Measurements from ENCODE around the gene SERPINB7.

SERPINB7 gene

GRCh38 chr18:63795606-63796005 is 20.4 kb downstream of the SERPINB7 start:
- H3K18ac ChIP-seq (ENCODE audit: low read length) = no peak overlapping the region
- no peak overlapping the region for H3K14ac ChIP-seq (ENCODE audit: low read length)
- H3K9me3 ChIP-seq (replicated peaks in 1 of 2; ENCODE audit: control insufficient read depth in 2 of 2, insufficient read depth in 1 of 2, low read depth in 1 of 2, low read length in 2 of 2) = no peaks in the 10 kb centered on the region
- no peaks in the 10 kb centered on the region for H3K27me3 ChIP-seq (ENCODE audit: control insufficient read depth in 3 of 3, insufficient read depth in 3 of 3, low read depth in 1 of 3, low read length in 3 of 3)
- H3K4me2 ChIP-seq (ENCODE audit: insufficient read depth, low read length, poor library complexity, severe bottlenecking) = no peak overlapping the region
- H3K4me1 ChIP-seq (ENCODE audit: control insufficient read depth in 2 of 2, insufficient read depth in 1 of 2, low read depth in 1 of 2, low read length in 2 of 2) = peaks cover 0 to 3% of the 10 kb centered on the region in 2 donors
- no peaks in the 10 kb centered on the region for H3K36me3 ChIP-seq (replicated peaks in 1 of 2; ENCODE audit: control insufficient read depth in 2 of 2, insufficient read depth in 2 of 2, low read length in 2 of 2)
- H3K9ac ChIP-seq (ENCODE audit: low read depth, low read length, poor library complexity) = no peak overlapping the region
- H3K79me1 ChIP-seq (ENCODE audit: low read depth, low read length) = no peaks in the 10 kb centered on the region
- H3K27ac ChIP-seq (replicated peaks; ENCODE audit: low read length) = no peak overlapping the region
- no CpG with 5 or more reads among the region's 4 CpGs for WGBS, 2 donors (ENCODE audit: extremely low coverage in 2 of 2, insufficient read length in 2 of 2, insufficient replicate concordance in 1 of 2)
- H4K8ac ChIP-seq (ENCODE audit: low read depth, low read length) = no peak overlapping the region
- no peak overlapping the region for H3K4me3 ChIP-seq (ENCODE audit: low read length in 2 of 2)
- H2BK120ac ChIP-seq (ENCODE audit: low read depth, low read length) = no peak overlapping the region
- H4K91ac ChIP-seq (ENCODE audit: low read depth, low read length, poor library complexity) = no peak overlapping the region
- H3K4ac ChIP-seq (ENCODE audit: low read length) = no peak overlapping the region
- DNase-seq (ENCODE audit: low spot score) = no peak
- no peak overlapping the region for H3K23ac ChIP-seq (ENCODE audit: low read depth, low read length, poor library complexity)
- H2BK12ac ChIP-seq (ENCODE audit: low read length) = no peak overlapping the region
- no peak overlapping the region for H2AK5ac ChIP-seq (ENCODE audit: low read depth, low read length)
- no peak overlapping the region for H2AFZ ChIP-seq (ENCODE audit: low read length)
- H2BK5ac ChIP-seq (ENCODE audit: low read length) = no peak overlapping the region
- no peak overlapping the region for H2BK15ac ChIP-seq (ENCODE audit: low read length)

GRCh38 chr18:63799189-63799588 is 24.0 kb downstream of the SERPINB7 start:
- Histone ChIP-seq H2BK5ac (ENCODE audit: low read length) (no peak overlapping the region), H2BK15ac (ENCODE audit: low read length) (no peak overlapping the region), H4K91ac (ENCODE audit: low read depth, low read length, poor library complexity) (no peak overlapping the region), H3K27ac (replicated peaks; ENCODE audit: low read length) (no peak overlapping the region), H3K4me1 (ENCODE audit: control insufficient read depth in 2 of 2, insufficient read depth in 1 of 2, low read depth in 1 of 2, low read length in 2 of 2) (peaks cover 0 to 3% of the 10 kb centered on the region in 2 donors), H3K36me3 (replicated peaks in 1 of 2; ENCODE audit: control insufficient read depth in 2 of 2, insufficient read depth in 2 of 2, low read length in 2 of 2) (no peaks in the 10 kb centered on the region), H4K8ac (ENCODE audit: low read depth, low read length) (no peak overlapping the region), H3K4ac (ENCODE audit: low read length) (no peak overlapping the region), H3K9me3 (replicated peaks in 1 of 2; ENCODE audit: control insufficient read depth in 2 of 2, insufficient read depth in 1 of 2, low read depth in 1 of 2, low read length in 2 of 2) (no peaks in the 10 kb centered on the region), H3K14ac (ENCODE audit: low read length) (no peak overlapping the region), H2AFZ (ENCODE audit: low read length) (no peak overlapping the region), H3K79me1 (ENCODE audit: low read depth, low read length) (no peaks in the 10 kb centered on the region), H3K4me3 (ENCODE audit: low read length in 2 of 2) (no peak overlapping the region), H2AK5ac (ENCODE audit: low read depth, low read length) (no peak overlapping the region), H2BK120ac (ENCODE audit: low read depth, low read length) (no peak overlapping the region), H3K18ac (ENCODE audit: low read length) (no peak overlapping the region), H3K27me3 (ENCODE audit: control insufficient read depth in 3 of 3, insufficient read depth in 3 of 3, low read depth in 1 of 3, low read length in 3 of 3) (no peaks in the 10 kb centered on the region), H2BK12ac (ENCODE audit: low read length) (no peak overlapping the region), H3K4me2 (ENCODE audit: insufficient read depth, low read length, poor library complexity, severe bottlenecking) (no peak overlapping the region), H3K23ac (ENCODE audit: low read depth, low read length, poor library complexity) (no peak overlapping the region), H3K9ac (ENCODE audit: low read depth, low read length, poor library complexity) (no peak overlapping the region)
- no peak for DNase-seq (ENCODE audit: low spot score)

- no peak overlapping the region for H2BK120ac ChIP-seq (ENCODE audit: low read depth, low read length)
- H2BK15ac ChIP-seq (ENCODE audit: low read length) = no peak overlapping the region
- no peak overlapping the region for H4K91ac ChIP-seq (ENCODE audit: low read depth, low read length, poor library complexity)
- H2BK12ac ChIP-seq (ENCODE audit: low read length) = no peak overlapping the region
- no peaks in the 10 kb centered on the region for H3K36me3 ChIP-seq (replicated peaks in 1 of 2; ENCODE audit: control insufficient read depth in 2 of 2, insufficient read depth in 2 of 2, low read length in 2 of 2)
- no peaks in the 10 kb centered on the region for H3K79me1 ChIP-seq (ENCODE audit: low read depth, low read length)
- H3K23ac ChIP-seq (ENCODE audit: low read depth, low read length, poor library complexity) = no peak overlapping the region
- no peak overlapping the region for H3K14ac ChIP-seq (ENCODE audit: low read length)
- peaks cover 0 to 3% of the 10 kb centered on the region in 2 donors for H3K4me1 ChIP-seq (ENCODE audit: control insufficient read depth in 2 of 2, insufficient read depth in 1 of 2, low read depth in 1 of 2, low read length in 2 of 2)
- WGBS, 2 donors (ENCODE audit: extremely low coverage in 2 of 2, insufficient read length in 2 of 2, insufficient replicate concordance in 1 of 2) = no CpG with 5 or more reads among the region's 4 CpGs
- DNase-seq (ENCODE audit: low spot score) = no peak
- no peak overlapping the region for H2AFZ ChIP-seq (ENCODE audit: low read length)
- H4K8ac ChIP-seq (ENCODE audit: low read depth, low read length) = no peak overlapping the region
- H3K18ac ChIP-seq (ENCODE audit: low read length) = no peak overlapping the region
- no peak overlapping the region for H3K4ac ChIP-seq (ENCODE audit: low read length)
- no peak overlapping the region for H2AK5ac ChIP-seq (ENCODE audit: low read depth, low read length)
- H3K4me3 ChIP-seq (ENCODE audit: low read length in 2 of 2) = no peak overlapping the region
- no peak overlapping the region for H3K9ac ChIP-seq (ENCODE audit: low read depth, low read length, poor library complexity)
- H3K27me3 ChIP-seq (ENCODE audit: control insufficient read depth in 3 of 3, insufficient read depth in 3 of 3, low read depth in 1 of 3, low read length in 3 of 3) = no peaks in the 10 kb centered on the region
- H3K9me3 ChIP-seq (replicated peaks in 1 of 2; ENCODE audit: control insufficient read depth in 2 of 2, insufficient read depth in 1 of 2, low read depth in 1 of 2, low read length in 2 of 2) = no peaks in the 10 kb centered on the region
- H3K27ac ChIP-seq (replicated peaks; ENCODE audit: low read length) = no peak overlapping the region
- no peak overlapping the region for H3K4me2 ChIP-seq (ENCODE audit: insufficient read depth, low read length, poor library complexity, severe bottlenecking)
- no peak overlapping the region for H2BK5ac ChIP-seq (ENCODE audit: low read length)
Observed at GRCh38 chr18:63801343-63801742, 26.1 kb downstream of the SERPINB7 start.

DNA sequence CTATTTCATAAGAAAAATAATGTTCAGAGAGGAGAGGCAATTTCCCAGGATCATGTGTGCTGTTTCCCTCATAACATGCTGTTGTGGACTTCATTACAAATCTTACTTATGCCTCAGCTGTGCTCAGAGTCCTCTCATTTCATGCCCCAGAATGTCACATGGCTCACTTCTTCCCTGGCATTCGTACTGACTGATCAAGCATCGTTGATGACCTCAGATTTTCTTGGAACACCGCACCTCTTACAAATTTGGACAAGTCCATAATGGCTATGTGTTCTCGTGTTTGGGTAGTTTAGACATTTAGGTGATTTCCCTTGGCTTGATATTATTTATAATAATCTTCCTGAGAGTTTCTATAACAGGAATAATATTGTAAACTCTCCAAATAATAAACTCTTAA is 32.9 kb downstream of the SERPINB7 start:
- Histone ChIP-seq H3K18ac (ENCODE audit: low read length) (no peak overlapping the region), H3K27ac (replicated peaks; ENCODE audit: low read length) (no peak overlapping the region), H4K8ac (ENCODE audit: low read depth, low read length) (no peak overlapping the region), H3K4me2 (ENCODE audit: insufficient read depth, low read length, poor library complexity, severe bottlenecking) (no peak overlapping the region), H3K4ac (ENCODE audit: low read length) (no peak overlapping the region), H2AFZ (ENCODE audit: low read length) (no peak overlapping the region), H3K27me3 (ENCODE audit: control insufficient read depth in 3 of 3, insufficient read depth in 3 of 3, low read depth in 1 of 3, low read length in 3 of 3) (no peaks in the 10 kb centered on the region), H2BK15ac (ENCODE audit: low read length) (no peak overlapping the region), H3K9me3 (replicated peaks in 1 of 2; ENCODE audit: control insufficient read depth in 2 of 2, insufficient read depth in 1 of 2, low read depth in 1 of 2, low read length in 2 of 2) (no peaks in the 10 kb centered on the region), H2BK12ac (ENCODE audit: low read length) (no peak overlapping the region), H2BK120ac (ENCODE audit: low read depth, low read length) (no peak overlapping the region), H3K4me1 (ENCODE audit: control insufficient read depth in 2 of 2, insufficient read depth in 1 of 2, low read depth in 1 of 2, low read length in 2 of 2) (no peaks in the 10 kb centered on the region), H3K14ac (ENCODE audit: low read length) (no peak overlapping the region), H3K36me3 (replicated peaks in 1 of 2; ENCODE audit: control insufficient read depth in 2 of 2, insufficient read depth in 2 of 2, low read length in 2 of 2) (no peaks in the 10 kb centered on the region), H3K9ac (ENCODE audit: low read depth, low read length, poor library complexity) (no peak overlapping the region), H3K23ac (ENCODE audit: low read depth, low read length, poor library complexity) (no peak overlapping the region), H4K91ac (ENCODE audit: low read depth, low read length, poor library complexity) (no peak overlapping the region), H2BK5ac (ENCODE audit: low read length) (no peak overlapping the region), H3K79me1 (ENCODE audit: low read depth, low read length) (no peaks in the 10 kb centered on the region), H3K4me3 (ENCODE audit: low read length in 2 of 2) (no peak overlapping the region), H2AK5ac (ENCODE audit: low read depth, low read length) (no peak overlapping the region)
- DNase-seq (ENCODE audit: low spot score) = no peak
- no CpG with 5 or more reads among the region's 4 CpGs for WGBS, 2 donors (ENCODE audit: extremely low coverage in 2 of 2, insufficient read length in 2 of 2, insufficient replicate concordance in 1 of 2)

Measured in neuronal stem cell (in vitro differentiated cells).